Measurements from ENCODE around the gene SHROOM3. TPM values are rescaled to one million over a fixed set of nuclear protein-coding genes. Genes with fewer than 3 reads are reported as not detected.

Gene SHROOM3
- total and polyA plus RNA-seq, 8 donors, result 13.5 to 96.9 (median 16.9) TPM

GRCh38 chr4:76514087-76514486, 79.1 kb downstream of the SHROOM3 start:
- TF ChIP-seq CTCF (IDR thresholded peaks at IDR 0.05), result no peak
- Histone ChIP-seq H3K4me3 (no peak overlapping the region), H3K9me3 (peaks cover 0 to 4% of the 10 kb centered on the region in 2 donors), H3K36me3 (no peaks in the 10 kb centered on the region), H3K27ac (no peak overlapping the region), H3K27me3 (no peaks in the 10 kb centered on the region), H3K4me1 (peaks cover 0 to 14% of the 10 kb centered on the region in 2 donors)
- ATAC-seq (no peak), DNase-seq (no peak)
- intact Hi-C loops (cut with DNase I), result no loop called here

- Histone ChIP-seq H3K27me3 (no peaks in the 10 kb centered on the region), H3K4me1 (peaks cover 0 to 13% of the 10 kb centered on the region in 2 donors), H3K36me3 (no peaks in the 10 kb centered on the region), H3K4me3 (no peak overlapping the region), H3K27ac (no peak overlapping the region), H3K9me3 (peaks cover 0 to 4% of the 10 kb centered on the region in 2 donors)
- no peak for TF ChIP-seq CTCF (IDR thresholded peaks at IDR 0.05)
- DNase-seq, result no peak
- ATAC-seq, result no peak
- intact Hi-C loops (cut with DNase I), result no loop called here
Observed at GRCh38 chr4:76515975-76516843, 81.2 kb downstream of the SHROOM3 start.

GRCh38 chr4:76518241-76518640, 83.2 kb downstream of the SHROOM3 start:
- Histone ChIP-seq H3K9me3 (peaks cover 0 to 4% of the 10 kb centered on the region in 2 donors), H3K4me1 (peaks cover 0 to 9% of the 10 kb centered on the region in 2 donors), H3K27me3 (no peaks in the 10 kb centered on the region), H3K36me3 (no peaks in the 10 kb centered on the region), H3K4me3 (no peak overlapping the region), H3K27ac (no peak overlapping the region)
- DNase-seq (no peak), ATAC-seq (no peak)
- intact Hi-C loops (cut with DNase I), result no loop called here
- TF ChIP-seq CTCF (IDR thresholded peaks at IDR 0.05), result no peak

GRCh38 chr4:76523593-76523992, 88.6 kb downstream of the SHROOM3 start:
- no peaks in the 10 kb centered on the region for H3K9me3 ChIP-seq
- no peak for TF ChIP-seq CTCF (IDR thresholded peaks at IDR 0.05)
- no peak overlapping the region for H3K4me3 ChIP-seq
- ATAC-seq, result no peak
- no peaks in the 10 kb centered on the region for H3K27me3 ChIP-seq
- H3K27ac ChIP-seq, result no peak overlapping the region
- no peak for DNase-seq
- no peaks in the 10 kb centered on the region for H3K36me3 ChIP-seq
- intact Hi-C loops (cut with DNase I), result no loop called here
- H3K4me1 ChIP-seq, result no peaks in the 10 kb centered on the region

GRCh38 chr4:76525751-76526150, 90.7 kb downstream of the SHROOM3 start:
- Histone ChIP-seq H3K4me3 (no peak overlapping the region), H3K27ac (no peak overlapping the region), H3K27me3 (no peaks in the 10 kb centered on the region), H3K36me3 (no peaks in the 10 kb centered on the region), H3K4me1 (no peaks in the 10 kb centered on the region), H3K9me3 (no peaks in the 10 kb centered on the region)
- ATAC-seq (no peak), DNase-seq (no peak)
- intact Hi-C loops (cut with DNase I), result no loop called here
- TF ChIP-seq CTCF (IDR thresholded peaks at IDR 0.05), result no peak

Measured in left lung (tissue), 10 donors.